Measurements from ENCODE around the gene ABCG5.

The ABCG5 gene

GRCh38 chr2:43824512-43824911, 14.1 kb downstream of the ABCG5 start:
- H3K4me3 ChIP-seq (ENCODE audit: low read depth, low read length): no peak overlapping the region
- DNase-seq (ENCODE audit: low read depth): no peak
- no peak for TF ChIP-seq CTCF (IDR thresholded peaks at IDR 0.05; ENCODE audit: low read depth, low read length, missing control alignments)
- in situ Hi-C loops (cut with HindIII; ENCODE audit: low sequenced_read_pairs): no loop called here

GRCh38 chr2:43823751-43824150, 14.9 kb downstream of the ABCG5 start:
- DNase-seq (ENCODE audit: low read depth): no peak
- in situ Hi-C loops (cut with HindIII; ENCODE audit: low sequenced_read_pairs): no loop called here
- no peak for TF ChIP-seq CTCF (IDR thresholded peaks at IDR 0.05; ENCODE audit: low read depth, low read length, missing control alignments)
- no peak overlapping the region for H3K4me3 ChIP-seq (ENCODE audit: low read depth, low read length)

- in situ Hi-C loops (cut with HindIII; ENCODE audit: low sequenced_read_pairs): no loop called here
- no peak for DNase-seq (ENCODE audit: low read depth)
- H3K4me3 ChIP-seq (ENCODE audit: low read depth, low read length): no peak overlapping the region
- TF ChIP-seq CTCF (IDR thresholded peaks at IDR 0.05; ENCODE audit: low read depth, low read length, missing control alignments): no peak
Observed at GRCh38 chr2:43822839-43823238, 15.8 kb downstream of the ABCG5 start.

- TF ChIP-seq CTCF (IDR thresholded peaks at IDR 0.05; ENCODE audit: low read depth, low read length, missing control alignments): no peak
- in situ Hi-C loops (cut with HindIII; ENCODE audit: low sequenced_read_pairs): no loop called here
- no peak overlapping the region for H3K4me3 ChIP-seq (ENCODE audit: low read depth, low read length)
- no peak for DNase-seq (ENCODE audit: low read depth)
Observed at GRCh38 chr2:43819491-43820163, 19.0 kb downstream of the ABCG5 start.

- no peak for TF ChIP-seq CTCF (IDR thresholded peaks at IDR 0.05; ENCODE audit: low read depth, low read length, missing control alignments)
- in situ Hi-C loops (cut with HindIII; ENCODE audit: low sequenced_read_pairs): no loop called here
- no peak overlapping the region for H3K4me3 ChIP-seq (ENCODE audit: low read depth, low read length)
- DNase-seq (ENCODE audit: low read depth): no peak
Observed at GRCh38 chr2:43818761-43819160, 19.9 kb downstream of the ABCG5 start.

- no peak for TF ChIP-seq CTCF (IDR thresholded peaks at IDR 0.05; ENCODE audit: low read depth, low read length, missing control alignments)
- in situ Hi-C loops (cut with HindIII; ENCODE audit: low sequenced_read_pairs): no loop called here
- H3K4me3 ChIP-seq (ENCODE audit: low read depth, low read length): no peak overlapping the region
- DNase-seq (ENCODE audit: low read depth): no peak
Observed at GRCh38 chr2:43814711-43815110, 23.9 kb downstream of the ABCG5 start.
